HepG2 (cell line): ENCODE data around the gene NISCH. TPM values are rescaled to one million over a fixed set of nuclear protein-coding genes. Genes with fewer than 3 reads are reported as not detected.

ENCODE experiments used
- ATF1 ChIP-seq: IDR thresholded peaks from 2 replicates; pipeline ENCODE4 v1.6.1; 2016; ENCODE audit warnings: mild to moderate bottlenecking, control low read depth
- EZH2 ChIP-seq: conservative IDR thresholded peaks from 2 replicates; pipeline ENCODE4 v1.6.1; 2012; ENCODE audit warnings: mild to moderate bottlenecking, low read depth, low read length, moderate library complexity
- KLF13 ChIP-seq: sonication (generic); formaldehyde crosslinking; IDR thresholded peaks from 2 replicates; pipeline ENCODE4 v1.4.0; 2020; ENCODE audit warnings: mild to moderate bottlenecking, missing genetic modification reagents
- LCORL ChIP-seq, 2 experiments: fragments of 450-650 bp in 1 of 2; sonication (generic) in 1 of 2; formaldehyde crosslinking in 1 of 2; IDR thresholded peaks; 2 replicates each; pipeline versions ENCODE4 v1.5.0 to v1.6.1; 2017 to 2020; ENCODE audit warnings: antibody characterized with exemption in 1 of 2, missing genetic modification reagents in 1 of 2
- MAZ ChIP-seq, 2 experiments: sonication (generic) in 1 of 2; formaldehyde crosslinking in 1 of 2; IDR thresholded peaks; 2 replicates each; pipeline versions ENCODE4 v1.5.0 to v1.6.1; 2012 to 2020; ENCODE audit warnings: low read depth in 2 of 2, mild to moderate bottlenecking in 2 of 2, borderline replicate concordance in 1 of 2, improper control_type of control experiment in 1 of 2, low read length in 1 of 2, missing genetic modification reagents in 1 of 2, moderate library complexity in 1 of 2
- SP140L ChIP-seq: sonication (generic); formaldehyde crosslinking; IDR thresholded peaks from 2 replicates; pipeline ENCODE4 v1.4.0; 2020; ENCODE audit warnings: missing genetic modification reagents, borderline replicate concordance
- TEAD3 ChIP-seq: optimal IDR thresholded peaks from 2 replicates; pipeline ENCODE3; 2016; ENCODE audit warnings: borderline replicate concordance
- TEF ChIP-seq: sonication (generic); formaldehyde crosslinking; IDR thresholded peaks from 2 replicates; pipeline ENCODE4 v1.5.0; 2020; ENCODE audit warnings: missing genetic modification reagents
- ZBTB38 ChIP-seq: sonication (generic); formaldehyde crosslinking; IDR thresholded peaks from 2 replicates; pipeline ENCODE4 v1.5.1; 2020; ENCODE audit warnings: mild to moderate bottlenecking, missing genetic modification reagents
- ZNF362 ChIP-seq: sonication (generic); formaldehyde crosslinking; IDR thresholded peaks from 2 replicates; pipeline ENCODE4 v1.4.0; 2020; ENCODE audit warnings: missing genetic modification reagents, mild to moderate bottlenecking, borderline replicate concordance
- ZNF501 ChIP-seq: sonication (generic); formaldehyde crosslinking; IDR thresholded peaks from 2 replicates; pipeline ENCODE4 v1.5.1; 2020; ENCODE audit warnings: mild to moderate bottlenecking, moderate library complexity, missing genetic modification reagents
- ZNF639 ChIP-seq: conservative IDR thresholded peaks from 2 replicates; pipeline ENCODE4 v1.6.1; 2018; ENCODE audit warnings: missing genetic modification reagents
- ZNF75D ChIP-seq: sonication (generic); formaldehyde crosslinking; IDR thresholded peaks from 2 replicates; pipeline ENCODE4 v1.8.1; 2023; ENCODE audit warnings: missing genetic modification reagents, mild to moderate bottlenecking, borderline replicate concordance
- polyA plus RNA-seq, 8 experiments: library from polyadenylated mRNA; depleted of rRNA in 3 of 8; stranded (reverse) in 7 of 8; unstranded in 1 of 8; fragments of >200 nt; fragmentation: Illumina TruSeq in 4 of 8; extraction: Trizol in 4 of 8; gene quantifications; 2 replicates each; pipeline versions ENCODE4 v1.2.1 to v1.2.3, GENCODE V29; 2011 to 2016; ENCODE audit warnings: low read depth in 4 of 8, missing spikeins in 1 of 8, mixed read lengths in 1 of 8; ENCODE audit not compliant: insufficient read depth in 1 of 8
- total RNA-seq, 5 experiments: library from RNA; depleted of rRNA; stranded (reverse); fragments of >200 nt; fragmentation: Illumina TruSeq; extraction: Trizol; gene quantifications; 2 replicates each; pipeline ENCODE4 v1.2.3, GENCODE V29; 2016; ENCODE audit warnings: low read depth in 1 of 5

The NISCH gene
- total and polyA plus RNA-seq, 2 of the 13 experiments (the other 11 are each of a cell fraction or from before 2014, with no cell fraction given): 27.0 to 47.6 TPM

GRCh38 chr3:52453496-52454249 is 1.7 kb upstream of the NISCH start, which contains the start of gene TNNC1 (continued):
- TF ChIP-seq ZBTB38: no peak
- TF ChIP-seq TEF (CRISPR knock-in tag): no peak
- TF ChIP-seq TEAD3 (CRISPR knock-in tag): peak; percentile 67
- TF ChIP-seq ZNF75D (CRISPR knock-in tag): no peak
- TF ChIP-seq KLF13 (CRISPR knock-in tag): no peak
- no peak for TF ChIP-seq ZNF639 (CRISPR knock-in tag)
- TF ChIP-seq ZNF501: peak; percentile 63
- no peak for TF ChIP-seq LCORL (IDR thresholded peaks at IDR 0.05)
- TF ChIP-seq LCORL (CRISPR knock-in tag; IDR thresholded peaks at IDR 0.05): peak; percentile 56; the same call in 1 of the 2 replicates
- no peak for TF ChIP-seq SP140L (CRISPR knock-in tag)
- no peak for TF ChIP-seq ZNF362 (CRISPR knock-in tag)
- TF ChIP-seq MAZ (IDR thresholded peaks at IDR 0.05; ENCODE audit: borderline replicate concordance, low read depth, low read length): no peak
- no peak for TF ChIP-seq MAZ (CRISPR knock-in tag; IDR thresholded peaks at IDR 0.05; ENCODE audit: low read depth)
- no peak for TF ChIP-seq ATF1 (CRISPR knock-in tag)
- TF ChIP-seq EZH2: no peak
